ENCODE data around the gene HDAC4. TPM values are rescaled to one million over a fixed set of nuclear protein-coding genes. Genes with fewer than 3 reads are reported as not detected.

The HDAC4 gene
- total and polyA plus RNA-seq, 2 donors (not counting 1 experiment from before 2014, with no cell fraction given): 13.5 to 46.0 TPM

- no peak overlapping the region for H3K9ac ChIP-seq (ENCODE audit: low read length)
- POLR2A ChIA-PET: no interaction called here
- no peak for ATAC-seq (ENCODE audit: low read depth)
- H3K9me3 ChIP-seq (ENCODE audit: control extremely low read depth in 1 of 3, control insufficient read depth in 2 of 3, insufficient read depth in 1 of 3, low read length in 2 of 3): peaks cover 0 to 34% (median 18%) of the 10 kb centered on the region in 3 donors
- intact Hi-C loops (cut with micrococcal nuclease): no loop called here
- CTCF ChIA-PET: no interaction called here
- H2AFZ ChIP-seq (ENCODE audit: insufficient read depth, low read depth, low read length, poor library complexity, severe bottlenecking): no peak overlapping the region
- no peaks in the 10 kb centered on the region for H3K27me3 ChIP-seq (replicated peaks in 1 of 4; ENCODE audit: control extremely low read depth in 1 of 4, control insufficient read depth in 3 of 4, insufficient read depth in 4 of 4, low read length in 3 of 4)
- no peaks in the 10 kb centered on the region for H4K20me1 ChIP-seq (ENCODE audit: control insufficient read depth, insufficient read depth, low read length, poor library complexity, severe bottlenecking)
- Mint-ChIP-seq H3K27me3 (no peaks in the 10 kb centered on the region), H3K4me1 (peaks cover 14% of the 10 kb centered on the region), H3K27ac (no peak overlapping the region), H3K4me3 (no peak overlapping the region), H3K9me3 (ENCODE audit: insufficient read depth) (peaks cover 4% of the 10 kb centered on the region)
- no peak for DNase-seq
- no peak overlapping the region for H3K4me3 ChIP-seq (ENCODE audit: control extremely low read depth in 1 of 5, extremely low read depth in 1 of 5, insufficient read depth in 1 of 5, low read depth in 2 of 5, low read length in 4 of 5)
- peaks cover 6 to 13% of the 10 kb centered on the region in 2 donors for H3K4me1 ChIP-seq (ENCODE audit: control insufficient read depth in 2 of 2, insufficient read depth in 2 of 2, low read length in 2 of 2)
- H3K27ac ChIP-seq (ENCODE audit: low read length in 2 of 2): no peak overlapping the region
- no peaks in the 10 kb centered on the region for H3K79me2 ChIP-seq (ENCODE audit: control insufficient read depth, insufficient read depth, low read length)
- no peak overlapping the region for H3K4me2 ChIP-seq (replicated peaks; ENCODE audit: low read depth, low read length, poor library complexity, severe bottlenecking)
- 97% methylated on average over 28 of the region's 28 CpGs for WGBS (ENCODE audit: insufficient coverage)
- TF ChIP-seq CTCF (IDR thresholded peaks at IDR 0.05): no peak
- H3K36me3 ChIP-seq (replicated peaks in 1 of 2; ENCODE audit: control extremely low read depth in 1 of 2, control insufficient read depth in 1 of 2, extremely low read depth in 1 of 2, insufficient read depth in 2 of 2, low read length in 1 of 2): peaks cover 0 to 10% of the 10 kb centered on the region in 2 experiments
Measured at GRCh38 chr2:239148495-239149200, 252.2 kb downstream of the HDAC4 start.

GRCh38 chr2:239147376-239147775, 253.4 kb downstream of the HDAC4 start:
- H3K79me2 ChIP-seq (ENCODE audit: control insufficient read depth, insufficient read depth, low read length): no peaks in the 10 kb centered on the region
- H3K27me3 ChIP-seq (replicated peaks in 1 of 4; ENCODE audit: control extremely low read depth in 1 of 4, control insufficient read depth in 3 of 4, insufficient read depth in 4 of 4, low read length in 3 of 4): no peaks in the 10 kb centered on the region
- intact Hi-C loops (cut with micrococcal nuclease): no loop called here
- no peak overlapping the region for H3K9ac ChIP-seq (ENCODE audit: low read length)
- ATAC-seq (ENCODE audit: low read depth) (no peak), DNase-seq (no peak)
- POLR2A ChIA-PET: no interaction called here
- H3K27ac ChIP-seq (ENCODE audit: low read length in 2 of 2): no peak overlapping the region
- H4K20me1 ChIP-seq (ENCODE audit: control insufficient read depth, insufficient read depth, low read length, poor library complexity, severe bottlenecking): no peaks in the 10 kb centered on the region
- 99% methylated on average over 9 of the region's 9 CpGs for WGBS (ENCODE audit: insufficient coverage)
- H3K27me3 Mint-ChIP-seq: no peaks in the 10 kb centered on the region
- TF ChIP-seq EZH2 (IDR thresholded peaks at IDR 0.05; ENCODE audit: borderline replicate concordance, insufficient read depth, low read depth, low read length, poor library complexity, severe bottlenecking) (no peak), CTCF (IDR thresholded peaks at IDR 0.05) (no peak)
- H2AFZ ChIP-seq (ENCODE audit: insufficient read depth, low read depth, low read length, poor library complexity, severe bottlenecking): no peak overlapping the region
- H3K9me3 ChIP-seq (ENCODE audit: control extremely low read depth in 1 of 3, control insufficient read depth in 2 of 3, insufficient read depth in 1 of 3, low read length in 2 of 3): peaks cover 0 to 34% (median 18%) of the 10 kb centered on the region in 3 donors
- no peak overlapping the region for H3K4me3 Mint-ChIP-seq
- H3K4me2 ChIP-seq (replicated peaks; ENCODE audit: low read depth, low read length, poor library complexity, severe bottlenecking): no peak overlapping the region
- peaks cover 6 to 13% of the 10 kb centered on the region in 2 donors for H3K4me1 ChIP-seq (ENCODE audit: control insufficient read depth in 2 of 2, insufficient read depth in 2 of 2, low read length in 2 of 2)
- no peak overlapping the region for H3K27ac Mint-ChIP-seq
- H3K4me3 ChIP-seq (ENCODE audit: control extremely low read depth in 1 of 5, extremely low read depth in 1 of 5, insufficient read depth in 1 of 5, low read depth in 2 of 5, low read length in 4 of 5): no peak overlapping the region
- peaks cover 0 to 10% of the 10 kb centered on the region in 2 experiments for H3K36me3 ChIP-seq (replicated peaks in 1 of 2; ENCODE audit: control extremely low read depth in 1 of 2, control insufficient read depth in 1 of 2, extremely low read depth in 1 of 2, insufficient read depth in 2 of 2, low read length in 1 of 2)
- peaks cover 4% of the 10 kb centered on the region for H3K9me3 Mint-ChIP-seq (ENCODE audit: insufficient read depth)
- CTCF ChIA-PET: no interaction called here
- H3K4me1 Mint-ChIP-seq: peaks cover 14% of the 10 kb centered on the region
